Bladder microvascular endothelial cell (primary cell): Measurements from ENCODE around the gene PCDHGA7. TPM values are rescaled to one million over a fixed set of nuclear protein-coding genes. Genes with fewer than 3 reads are reported as not detected.

Experiments used
- total RNA-seq: library from RNA; depleted of rRNA; stranded (reverse); fragments of >200 nt; gene quantifications from 2 replicates; pipeline ENCODE4 v1.2.3, GENCODE V29; 2014

PCDHGA7 gene
- 0.65 and 3.3 TPM in 2 replicates for total RNA-seq

GRCh38 chr5:141382469-141383294 lies at the start of gene PCDHGA7:
TSS of gene PCDHGA7 (plus strand) at chr5:141382742. CDS start at chr5:141382900, 158 bp downstream.

GRCh38 chr5:141338538-141339306 lies 43.8 kb upstream of the PCDHGA7 start, which contains the start of gene PCDHGA2:
TSS of gene PCDHGA2 (plus strand) at chr5:141338760.

GRCh38 chr5:141343242-141343952 lies 39.1 kb upstream of the PCDHGA7 start, which contains the start of gene PCDHGA3:
TSS of gene PCDHGA3 (plus strand) at chr5:141343829. CDS start at chr5:141344034, 205 bp downstream.

GRCh38 chr5:141349917-141350619 lies 32.5 kb upstream of the PCDHGA7 start, which contains the start of gene PCDHGB1:
TSS of gene PCDHGB1 (plus strand) at chr5:141350099. CDS start at chr5:141350261, 162 bp downstream.

GRCh38 chr5:141354900-141355469 lies 27.6 kb upstream of the PCDHGA7 start, which contains the start of gene PCDHGA4:
TSS of gene PCDHGA4 (plus strand) at chr5:141355021. CDS start at chr5:141355108, 87 bp downstream.

GRCh38 chr5:141359790-141360426 lies 22.6 kb upstream of the PCDHGA7 start, which contains the start of gene PCDHGB2:
TSS of gene PCDHGB2 (plus strand) at chr5:141359994. CDS start at chr5:141360136, 142 bp downstream.

GRCh38 chr5:141363952-141364660 lies 18.4 kb upstream of the PCDHGA7 start, which contains the start of gene PCDHGA5:
TSS of gene PCDHGA5 (plus strand) at chr5:141364162. CDS start at chr5:141364331, 169 bp downstream.

GRCh38 chr5:141369994-141370848 lies 12.3 kb upstream of the PCDHGA7 start, which contains the start of gene PCDHGB3:
TSS of gene PCDHGB3 (plus strand) at chr5:141370242. CDS start at chr5:141370395, 153 bp downstream.

GRCh38 chr5:141373673-141374317 lies 8.7 kb upstream of the PCDHGA7 start, which contains the start of gene PCDHGA6:
TSS of gene PCDHGA6 (plus strand) at chr5:141373891. CDS start at chr5:141374084, 193 bp downstream.

GRCh38 chr5:141387557-141388311 lies 5.2 kb downstream of the PCDHGA7 start, which contains the start of gene PCDHGB4:
TSS of gene PCDHGB4 (plus strand) at chr5:141387698. CDS start at chr5:141387885, 187 bp downstream.

GRCh38 chr5:141392429-141393198 lies 10.1 kb downstream of the PCDHGA7 start, which contains the start of gene PCDHGA8:
TSS of gene PCDHGA8 (plus strand) at chr5:141392633. CDS start at chr5:141392814, 181 bp downstream.

GRCh38 chr5:141397756-141398551 lies 15.4 kb downstream of the PCDHGA7 start, which contains the start of gene PCDHGB5:
TSS of gene PCDHGB5 (plus strand) at chr5:141397947. CDS start at chr5:141398128, 181 bp downstream.

GRCh38 chr5:141402553-141403243 lies 20.2 kb downstream of the PCDHGA7 start, which contains the start of gene PCDHGA9:
TSS of gene PCDHGA9 (plus strand) at chr5:141402778. CDS start at chr5:141402953, 175 bp downstream.

GRCh38 chr5:141407790-141408505 lies 25.4 kb downstream of the PCDHGA7 start, which contains the start of gene PCDHGB6:
TSS of gene PCDHGB6 (plus strand) at chr5:141408021. CDS start at chr5:141408203, 182 bp downstream.

